HEK293 (cell line): ENCODE measurements around the gene METRNL.

Experiments used
- PRDM1 ChIP-seq: fragments of 450-650 bp; formaldehyde crosslinking; IDR thresholded peaks from 2 replicates; pipeline ENCODE4; 2016; ENCODE audit warnings: missing biosample characterization, missing genetic modification characterization
- SCRT2 ChIP-seq: fragments of 450-650 bp; formaldehyde crosslinking; IDR thresholded peaks from 2 replicates; pipeline ENCODE4 v1.5.1; 2016; ENCODE audit warnings: missing biosample characterization, missing genetic modification characterization
- ZFP3 ChIP-seq: fragments of 450-650 bp; formaldehyde crosslinking; IDR thresholded peaks from 2 replicates; pipeline ENCODE4 v1.5.1; 2016; ENCODE audit warnings: low read depth, missing biosample characterization, missing genetic modification characterization
- TF ChIP-seq, protein P1 (sequence below): fragments of 450-650 bp; formaldehyde crosslinking; IDR thresholded peaks from 2 replicates; pipeline ENCODE4 v1.5.1; 2016; ENCODE audit warnings: missing biosample characterization, missing genetic modification characterization

DNA sequence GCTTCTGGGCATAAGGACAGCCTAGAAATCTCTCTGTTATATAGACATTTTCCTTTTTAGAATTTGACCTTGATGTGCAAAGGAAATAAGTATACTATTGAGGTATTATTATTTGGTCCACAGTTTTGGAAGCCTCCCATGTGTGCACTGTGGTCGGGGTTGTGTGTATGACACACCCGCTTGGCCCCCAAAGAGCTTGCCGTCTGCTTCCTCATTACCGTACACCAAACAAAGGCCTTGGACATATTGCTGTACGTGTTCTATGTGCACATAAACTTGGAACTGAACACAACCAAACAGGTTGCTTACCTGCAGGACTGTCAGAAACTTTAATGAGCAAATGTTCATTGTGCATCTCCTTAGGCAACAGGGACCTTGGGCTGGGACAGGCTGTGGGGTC, 38.2 kb downstream of the METRNL start:
- TF ChIP-seq SCRT2 (no peak), ZFP3 (tag by site-specific recombination) (no peak), PRDM1 (tag by site-specific recombination) (no peak)
- TF ChIP-seq, protein P1, sequence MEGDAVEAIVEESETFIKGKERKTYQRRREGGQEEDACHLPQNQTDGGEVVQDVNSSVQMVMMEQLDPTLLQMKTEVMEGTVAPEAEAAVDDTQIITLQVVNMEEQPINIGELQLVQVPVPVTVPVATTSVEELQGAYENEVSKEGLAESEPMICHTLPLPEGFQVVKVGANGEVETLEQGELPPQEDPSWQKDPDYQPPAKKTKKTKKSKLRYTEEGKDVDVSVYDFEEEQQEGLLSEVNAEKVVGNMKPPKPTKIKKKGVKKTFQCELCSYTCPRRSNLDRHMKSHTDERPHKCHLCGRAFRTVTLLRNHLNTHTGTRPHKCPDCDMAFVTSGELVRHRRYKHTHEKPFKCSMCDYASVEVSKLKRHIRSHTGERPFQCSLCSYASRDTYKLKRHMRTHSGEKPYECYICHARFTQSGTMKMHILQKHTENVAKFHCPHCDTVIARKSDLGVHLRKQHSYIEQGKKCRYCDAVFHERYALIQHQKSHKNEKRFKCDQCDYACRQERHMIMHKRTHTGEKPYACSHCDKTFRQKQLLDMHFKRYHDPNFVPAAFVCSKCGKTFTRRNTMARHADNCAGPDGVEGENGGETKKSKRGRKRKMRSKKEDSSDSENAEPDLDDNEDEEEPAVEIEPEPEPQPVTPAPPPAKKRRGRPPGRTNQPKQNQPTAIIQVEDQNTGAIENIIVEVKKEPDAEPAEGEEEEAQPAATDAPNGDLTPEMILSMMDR (tag by site-specific recombination): no peak
